Endothelial cell of umbilical vein (primary cell): Measurements from ENCODE around the gene GLB1L.

ENCODE experiments used
- CTCF ChIP-seq, 2 donors: IDR thresholded peaks; 1 replicate in 1 of 2; 2 replicates in 1 of 2; pipeline ENCODE4 v1.5.1; 2011; ENCODE audit warnings: low read length in 2 of 2, mild to moderate bottlenecking in 2 of 2, moderate library complexity in 2 of 2, control low read depth in 1 of 2, inconsistent platforms in 1 of 2, low read depth in 1 of 2; ENCODE audit not compliant: insufficient read depth in 1 of 2; ENCODE audit errors: extremely low read depth in 1 of 2
- EZH2 ChIP-seq: IDR thresholded peaks from 2 replicates; pipeline ENCODE4 v1.6.1; 2012; ENCODE audit warnings: borderline replicate concordance, low read depth, mild to moderate bottlenecking, moderate library complexity, low read length, inconsistent platforms; ENCODE audit not compliant: severe bottlenecking
- FOS ChIP-seq: IDR thresholded peaks from 2 replicates; pipeline ENCODE4 v1.6.1; 2011; ENCODE audit warnings: mild to moderate bottlenecking, low read length, moderate library complexity, borderline replicate concordance; ENCODE audit not compliant: insufficient read depth
- JUN ChIP-seq: IDR thresholded peaks from 2 replicates; pipeline ENCODE4 v1.6.1; 2011; ENCODE audit warnings: borderline replicate concordance, low read depth; ENCODE audit not compliant: insufficient read length, insufficient read depth
- MYC ChIP-seq: IDR thresholded peaks from one replicate; pipeline ENCODE4 v1.6.1; 2011; ENCODE audit warnings: mild to moderate bottlenecking, low read depth, low read length
- POLR2A ChIP-seq: IDR thresholded peaks from 2 replicates; pipeline ENCODE4 v1.6.1; 2012; ENCODE audit warnings: low read depth, mild to moderate bottlenecking, control low read depth, low read length
- POLR2AphosphoS5 ChIP-seq: IDR thresholded peaks from 2 replicates; pipeline ENCODE4 v1.6.1; 2012; ENCODE audit warnings: low read depth, mild to moderate bottlenecking, control low read depth, low read length, moderate library complexity; ENCODE audit not compliant: insufficient read depth
- TF ChIP-seq, protein P1 (sequence below): IDR thresholded peaks from 2 replicates; pipeline ENCODE4 v1.6.1; 2011; ENCODE audit not compliant: insufficient read depth, insufficient read length

- TF ChIP-seq CTCF (IDR thresholded peaks at IDR 0.05; ENCODE audit: extremely low read depth in 1 of 2, insufficient read depth in 1 of 2, low read depth in 1 of 2, low read length in 2 of 2) (no peak), POLR2A (no peak), MYC (no peak), POLR2AphosphoS5 (no peak), EZH2 (no peak), FOS (no peak), JUN (no peak)
- TF ChIP-seq, protein P1, sequence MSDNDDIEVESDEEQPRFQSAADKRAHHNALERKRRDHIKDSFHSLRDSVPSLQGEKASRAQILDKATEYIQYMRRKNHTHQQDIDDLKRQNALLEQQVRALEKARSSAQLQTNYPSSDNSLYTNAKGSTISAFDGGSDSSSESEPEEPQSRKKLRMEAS, result no peak
These were observed 24.8 kb upstream of the GLB1L start for GRCh38 chr2:219270055-219270372.
